Endothelial cell of umbilical vein (primary cell): ENCODE data around the gene C1QTNF9B. TPM values are rescaled to one million over a fixed set of nuclear protein-coding genes. Genes with fewer than 3 reads are reported as not detected.
"Not testable (repeated sequence)": the region's sequence is repeated elsewhere in the genome, so short reads cannot be mapped to it uniquely, and the experiment has no call there.

ENCODE experiments used
- Bru-seq: library from RNA; stranded (reverse); fragments of 400-500 nt; gene quantifications from one replicate; lab custom pipeline; 2021; lab: Mats Ljungman, UMichigan
- BruChase-seq, 2 experiments: library from RNA; stranded (reverse); fragments of 400-500 nt; gene quantifications; one replicate each; lab custom pipeline; 2021; lab: Mats Ljungman, UMichigan
- BruUV-seq: library from RNA; stranded (reverse); fragments of 400-500 nt; replicated peaks from 2 replicates; lab custom pipeline; 2021; lab: Mats Ljungman, UMichigan
- CTCF ChIA-PET: fragments of 300-600, 350-600 bp; sonication (Branson Sonifier 250); formaldehyde crosslinking; loops from one replicate; lab custom pipeline; 2021; ENCODE audit warnings: antibody characterized with exemption, inconsistent platforms; lab: Charles Lee
- POLR2A ChIA-PET: fragments of 300-600, 350-600 bp; sonication (Branson Sonifier 250); formaldehyde crosslinking; loops from one replicate; lab custom pipeline; 2021; ENCODE audit warnings: antibody characterized with exemption, inconsistent platforms; lab: Charles Lee
- DNase-seq: peaks from one replicate; pipeline ENCODE4 v3.0.0-alpha.2; 2011; ENCODE audit warnings: low read depth, low spot score
- FAIRE-seq: peaks from 2 replicates; lab custom pipeline; 2011; peaks lifted over from hg19 to GRCh38; lab: Jason Lieb, UNC
- H2AFZ ChIP-seq: 2 replicates; pipeline ENCODE4 v1.6.0; 2012; ENCODE audit warnings: low read depth, low read length, control low read depth, inconsistent platforms
- H3K27ac ChIP-seq: 2 replicates; pipeline ENCODE4 v1.5.1; 2011; ENCODE audit warnings: low read depth, mild to moderate bottlenecking, control low read depth, low read length, moderate library complexity; ENCODE audit not compliant: insufficient read depth
- H3K27me3 ChIP-seq, 2 experiments: 2 replicates each; pipeline versions ENCODE4 v1.6.0 to v1.6.1; 2011; ENCODE audit warnings: low read length in 2 of 2, mixed read lengths in 1 of 2; ENCODE audit not compliant: control insufficient read depth in 2 of 2, insufficient read depth in 2 of 2
- H3K36me3 ChIP-seq, 2 experiments: 2 replicates in 1 of 2; 3 replicates in 1 of 2; pipeline ENCODE4 v1.5.1; 2011; ENCODE audit warnings: low read length in 2 of 2, mild to moderate bottlenecking in 1 of 2, moderate library complexity in 1 of 2; ENCODE audit not compliant: control insufficient read depth in 2 of 2, insufficient read depth in 2 of 2; ENCODE audit errors: extremely low read depth in 1 of 2
- H3K4me1 ChIP-seq: 3 replicates; pipeline ENCODE4 v1.5.1; 2011; ENCODE audit warnings: mild to moderate bottlenecking, low read length; ENCODE audit not compliant: control insufficient read depth, insufficient read depth; ENCODE audit errors: extremely low read depth
- H3K4me2 ChIP-seq: 2 replicates; pipeline ENCODE4 v1.6.1; 2011; ENCODE audit warnings: low read length, control low read depth, mixed read lengths; ENCODE audit not compliant: insufficient read depth
- H3K4me3 ChIP-seq, 3 experiments: fragments of 200-600 bp in 1 of 3; sonication (generic), shearing (Covaris generic) in 1 of 3; replicated peaks in 1 of 3; 2 replicates each; pipeline ENCODE4 v1.5.1; 2011 to 2016; ENCODE audit warnings: control low read depth in 3 of 3, low read length in 3 of 3, mild to moderate bottlenecking in 2 of 3, inconsistent platforms in 1 of 3, low read depth in 1 of 3, moderate library complexity in 1 of 3; ENCODE audit not compliant: insufficient read depth in 1 of 3
- H3K79me2 ChIP-seq: 2 replicates; pipeline ENCODE4 v1.6.0; 2012; ENCODE audit warnings: low read length, inconsistent platforms; ENCODE audit not compliant: control insufficient read depth, insufficient read depth
- H3K9ac ChIP-seq: replicated peaks from 2 replicates; pipeline ENCODE3; 2011; ENCODE audit warnings: low read length, control low read depth; ENCODE audit not compliant: insufficient read depth; ENCODE audit errors: extremely low read depth
- H3K9me1 ChIP-seq: replicated peaks from 3 replicates; pipeline ENCODE4 v1.6.0; 2011; ENCODE audit warnings: mild to moderate bottlenecking, low read length; ENCODE audit not compliant: control insufficient read depth, insufficient read depth; ENCODE audit errors: extremely low read depth
- H3K9me3 ChIP-seq: replicated peaks from 2 replicates; pipeline ENCODE4 v1.5.1; 2012; ENCODE audit warnings: low read length, inconsistent platforms; ENCODE audit not compliant: control insufficient read depth, insufficient read depth
- H4K20me1 ChIP-seq: replicated peaks from 2 replicates; pipeline ENCODE3; 2011; ENCODE audit warnings: mild to moderate bottlenecking, low read length; ENCODE audit not compliant: control insufficient read depth, insufficient read depth; ENCODE audit errors: extremely low read depth
- EZH2 ChIP-seq: IDR thresholded peaks from 2 replicates; pipeline ENCODE4 v1.6.1; 2012; ENCODE audit warnings: borderline replicate concordance, low read depth, mild to moderate bottlenecking, moderate library complexity, low read length, inconsistent platforms; ENCODE audit not compliant: severe bottlenecking
- FOS ChIP-seq: IDR thresholded peaks from 2 replicates; pipeline ENCODE4 v1.6.1; 2011; ENCODE audit warnings: mild to moderate bottlenecking, low read length, moderate library complexity, borderline replicate concordance; ENCODE audit not compliant: insufficient read depth
- GATA2 ChIP-seq: IDR thresholded peaks from 2 replicates; pipeline ENCODE4 v1.7.0; 2011; ENCODE audit warnings: low read depth, mild to moderate bottlenecking, moderate library complexity, mixed read lengths, low read length; ENCODE audit not compliant: insufficient read length, insufficient read depth
- JUN ChIP-seq: IDR thresholded peaks from 2 replicates; pipeline ENCODE4 v1.6.1; 2011; ENCODE audit warnings: borderline replicate concordance, low read depth; ENCODE audit not compliant: insufficient read length, insufficient read depth
- MYC ChIP-seq: IDR thresholded peaks from one replicate; pipeline ENCODE4 v1.6.1; 2011; ENCODE audit warnings: mild to moderate bottlenecking, low read depth, low read length
- POLR2A ChIP-seq: IDR thresholded peaks from 2 replicates; pipeline ENCODE4 v1.6.1; 2012; ENCODE audit warnings: low read depth, mild to moderate bottlenecking, control low read depth, low read length
- POLR2AphosphoS5 ChIP-seq: IDR thresholded peaks from 2 replicates; pipeline ENCODE4 v1.6.1; 2012; ENCODE audit warnings: low read depth, mild to moderate bottlenecking, control low read depth, low read length, moderate library complexity; ENCODE audit not compliant: insufficient read depth
- dilution Hi-C: fragments of 300-500 bp; cut with MboI; formaldehyde crosslinking; loops from one replicate; pipeline ENCODE4 v1.15.0; 2019; ENCODE audit warnings: low sequenced_read_pairs; ENCODE audit not compliant: extremely low pct_ligation_motif_present
- intact Hi-C: fragments of 100-400 bp; cut with micrococcal nuclease; formaldehyde crosslinking; loops from one replicate; pipeline ENCODE4 v1.10.0; 2022
- long read RNA-seq: library from polyadenylated mRNA; stranded (forward); transcript quantifications from one replicate; pipeline ENCODE4 v2.0.0, GENCODE V29; 2021
- polyA minus RNA-seq, 3 experiments: library from RNA; depleted of rRNA, polyadenylated mRNA; stranded (reverse); fragments of >200 nt; gene quantifications; 1 replicate in 1 of 3; 2 replicates in 2 of 3; pipeline ENCODE4 v1.2.3, GENCODE V29; 2011
- polyA plus RNA-seq, 4 experiments: library from polyadenylated mRNA; depleted of rRNA in 3 of 4; stranded (reverse) in 3 of 4; unstranded in 1 of 4; fragments of >200 nt; gene quantifications; 2 replicates each; pipeline versions ENCODE4 v1.2.1 to v1.2.3, GENCODE V29; 2011 to 2012; ENCODE audit warnings: missing spikeins in 1 of 4
- total RNA-seq: library from RNA; stranded (reverse); gene quantifications from 2 replicates; pipeline ENCODE4 v1.2.3, GENCODE V29; 2021
- TF ChIP-seq, protein P1 (sequence below): IDR thresholded peaks from 2 replicates; pipeline ENCODE4 v1.6.1; 2011; ENCODE audit not compliant: insufficient read depth, insufficient read length
- TF ChIP-seq, protein P2 (sequence below), 2 donors: IDR thresholded peaks; 1 replicate in 1 of 2; 2 replicates in 1 of 2; pipeline ENCODE4 v1.5.1; 2011; ENCODE audit warnings: low read length in 2 of 2, mild to moderate bottlenecking in 2 of 2, moderate library complexity in 2 of 2, control low read depth in 1 of 2, inconsistent platforms in 1 of 2, low read depth in 1 of 2; ENCODE audit not compliant: insufficient read depth in 1 of 2; ENCODE audit errors: extremely low read depth in 1 of 2

Gene C1QTNF9B
- not detected in 2 replicates for total RNA-seq
- polyA plus RNA-seq, result 0.06 TPM in 1 of 2 replicates, not detected in the other
- not detected in 2 replicates for polyA plus RNA-seq (2011; cell fraction: cytosol; rRNA removed)
- not detected in 2 replicates for polyA plus RNA-seq (2011; cell fraction: nucleus; rRNA removed)
- 0.11 and 0.20 TPM in 2 replicates for polyA plus RNA-seq (2012)
- polyA minus RNA-seq, result not detected in 2 replicates
- polyA minus RNA-seq (2011; cell fraction: cytosol; rRNA and poly(A)+ RNA removed), result not detected
- not detected in 2 replicates for polyA minus RNA-seq (2011; cell fraction: nucleus; rRNA and poly(A)+ RNA removed)
- Bru-seq, nascent RNA, result percentile 7 among the genes with signal in this experiment
- BruChase-seq, experiment 1, labeled RNA remaining after a 6-hour chase, result not detected
- BruChase-seq, experiment 2, labeled RNA remaining after a 2-hour chase, result not detected
- long read RNA-seq, result 0 reads

DNA sequence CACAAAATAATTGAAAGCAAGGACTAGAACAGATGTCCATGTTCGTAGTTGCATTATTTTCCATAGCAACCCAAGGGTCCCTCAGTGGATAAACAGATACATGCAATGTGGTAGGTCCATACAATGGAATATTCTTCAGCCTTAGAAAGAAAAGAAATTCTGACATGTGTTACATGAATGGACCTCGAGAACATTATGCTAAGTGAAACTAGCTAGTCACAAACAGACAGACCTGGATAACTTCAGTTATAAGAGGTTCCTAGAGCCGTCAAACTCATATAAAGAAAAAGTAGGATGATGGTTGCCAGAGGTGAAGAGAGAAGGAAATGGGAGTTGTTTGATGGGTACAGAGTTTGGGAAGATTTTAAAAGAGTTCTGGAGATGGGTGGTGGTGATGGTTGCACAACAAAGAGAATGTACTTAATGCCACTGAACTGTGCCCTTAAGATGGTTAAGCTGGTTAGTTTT, at the start of gene C1QTNF9B:
TSS of gene C1QTNF9B (minus strand) at position 51 of the 468 bp plus-strand sequence.
- peaks cover 15% of the 10 kb centered on the region for H3K4me1 ChIP-seq
- POLR2A ChIA-PET, FAIRE-seq, H2AFZ ChIP-seq, H3K27ac ChIP-seq, H3K9ac ChIP-seq, intact Hi-C loops, H3K79me2 ChIP-seq, DNase-seq, H3K36me3 ChIP-seq, H3K4me2 ChIP-seq, H4K20me1 ChIP-seq, H3K9me1 ChIP-seq, H3K27me3 ChIP-seq, BruUV-seq, dilution Hi-C loops, H3K4me3 ChIP-seq, H3K9me3 ChIP-seq: not testable (repeated sequence)
- CTCF ChIA-PET, result interaction anchor here (2.8 to 3.4 kb wide), 2 partner anchors 8 to 190 kb away, joined by 7 to 16 read pairs; partner anchors contain the start of gene MIPEP

DNA sequence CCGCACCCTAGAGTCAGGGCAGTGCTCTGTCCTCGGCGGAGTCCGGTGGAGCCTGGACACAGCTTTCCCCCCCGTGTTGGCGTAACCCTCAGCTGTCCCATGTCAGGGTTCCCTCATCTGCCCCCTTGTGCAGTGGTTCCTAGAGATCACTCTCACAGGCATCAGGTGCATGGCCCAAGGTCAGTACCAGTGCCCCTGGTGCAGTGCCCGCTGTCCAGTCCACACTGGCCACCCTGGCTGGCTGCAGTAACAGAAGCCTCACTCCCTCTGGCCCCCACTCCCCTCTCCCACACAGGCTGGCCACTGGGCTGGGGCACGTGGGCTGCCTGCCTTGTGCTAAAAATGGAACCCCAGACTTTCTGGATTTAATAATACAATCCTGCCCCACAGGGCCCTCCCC, 49.6 kb upstream of the C1QTNF9B start:
- no peak overlapping the region for H3K27ac ChIP-seq
- no peak overlapping the region for H3K9ac ChIP-seq
- ChIA-PET POLR2A (no interaction called here), CTCF (interaction anchor here (8.6 kb wide), 1 partner anchor 13 kb away, joined by 50 read pairs; no protein-coding TSS in a partner anchor)
- no peaks in the 10 kb centered on the region for H3K9me1 ChIP-seq
- no peaks in the 10 kb centered on the region for H3K36me3 ChIP-seq
- H3K4me1 ChIP-seq, result no peaks in the 10 kb centered on the region
- H3K4me2 ChIP-seq, result no peak overlapping the region
- H3K27me3 ChIP-seq, result no peaks in the 10 kb centered on the region
- no peaks in the 10 kb centered on the region for H3K79me2 ChIP-seq
- dilution Hi-C loops, result no loop called here
- no peaks in the 10 kb centered on the region for H4K20me1 ChIP-seq
- no TSS peak for BruUV-seq
- H3K9me3 ChIP-seq, result no peaks in the 10 kb centered on the region
- TF ChIP-seq MYC (no peak), EZH2 (no peak), POLR2AphosphoS5 (no peak), POLR2A (no peak), FOS (no peak), JUN (no peak), GATA2 (no peak)
- TF ChIP-seq, protein P1, sequence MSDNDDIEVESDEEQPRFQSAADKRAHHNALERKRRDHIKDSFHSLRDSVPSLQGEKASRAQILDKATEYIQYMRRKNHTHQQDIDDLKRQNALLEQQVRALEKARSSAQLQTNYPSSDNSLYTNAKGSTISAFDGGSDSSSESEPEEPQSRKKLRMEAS, result no peak
- TF ChIP-seq, protein P2, sequence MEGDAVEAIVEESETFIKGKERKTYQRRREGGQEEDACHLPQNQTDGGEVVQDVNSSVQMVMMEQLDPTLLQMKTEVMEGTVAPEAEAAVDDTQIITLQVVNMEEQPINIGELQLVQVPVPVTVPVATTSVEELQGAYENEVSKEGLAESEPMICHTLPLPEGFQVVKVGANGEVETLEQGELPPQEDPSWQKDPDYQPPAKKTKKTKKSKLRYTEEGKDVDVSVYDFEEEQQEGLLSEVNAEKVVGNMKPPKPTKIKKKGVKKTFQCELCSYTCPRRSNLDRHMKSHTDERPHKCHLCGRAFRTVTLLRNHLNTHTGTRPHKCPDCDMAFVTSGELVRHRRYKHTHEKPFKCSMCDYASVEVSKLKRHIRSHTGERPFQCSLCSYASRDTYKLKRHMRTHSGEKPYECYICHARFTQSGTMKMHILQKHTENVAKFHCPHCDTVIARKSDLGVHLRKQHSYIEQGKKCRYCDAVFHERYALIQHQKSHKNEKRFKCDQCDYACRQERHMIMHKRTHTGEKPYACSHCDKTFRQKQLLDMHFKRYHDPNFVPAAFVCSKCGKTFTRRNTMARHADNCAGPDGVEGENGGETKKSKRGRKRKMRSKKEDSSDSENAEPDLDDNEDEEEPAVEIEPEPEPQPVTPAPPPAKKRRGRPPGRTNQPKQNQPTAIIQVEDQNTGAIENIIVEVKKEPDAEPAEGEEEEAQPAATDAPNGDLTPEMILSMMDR (IDR thresholded peaks at IDR 0.05; ENCODE audit: extremely low read depth in 1 of 2, insufficient read depth in 1 of 2, low read depth in 1 of 2, low read length in 2 of 2), result no peak
- no peak overlapping the region for H2AFZ ChIP-seq
- no peak for DNase-seq
- no peak for FAIRE-seq
- H3K4me3 ChIP-seq, result no peak overlapping the region
- intact Hi-C loops, result no loop called here
